SK-N-SH (cell line): Measurements from ENCODE around the gene DCTN3. TPM values are rescaled to one million over a fixed set of nuclear protein-coding genes. Genes with fewer than 3 reads are reported as not detected.

Source experiments
- CTCF ChIA-PET: fragments of 300-600, 350-600 bp; formaldehyde crosslinking; extraction: SDS; loops from one replicate; lab custom pipeline; 2021; lab: Yijun Ruan, JAX
- POLR2A ChIA-PET: fragments of 350-600 bp; sonication (Branson Sonifier 250); formaldehyde crosslinking; extraction: SDS; loops from one replicate; lab custom pipeline; 2020; ENCODE audit warnings: antibody characterized with exemption, inconsistent platforms; lab: Yijun Ruan, JAX
- DNase-seq: peaks from one replicate; pipeline ENCODE4 v3.0.0; 2012
- H2AFZ ChIP-seq: fragments of 200-600 bp; sonication (generic); 2 replicates; pipeline ENCODE4 v1.8.1; 2016; ENCODE audit warnings: antibody characterized with exemption, mild to moderate bottlenecking, low read depth
- H3F3A ChIP-seq: fragments of 200-600 bp; sonication (generic); replicated peaks from 2 replicates; pipeline ENCODE3; 2016; ENCODE audit warnings: antibody characterized with exemption, mild to moderate bottlenecking; ENCODE audit not compliant: insufficient read depth
- H3K27ac ChIP-seq, 2 experiments: fragments of 200-500 bp in 1 of 2; fragments of 200-600 bp in 1 of 2; sonication (Bioruptor generic) in 1 of 2; sonication (generic), shearing (Covaris generic) in 1 of 2; 2 replicates each; pipeline versions ENCODE4 v1.5.1 to v1.6.1; 2014 to 2016; ENCODE audit warnings: low read depth in 2 of 2, inconsistent platforms in 1 of 2, low read length in 1 of 2, mild to moderate bottlenecking in 1 of 2, mixed read lengths in 1 of 2
- H3K27me3 ChIP-seq: fragments of 200-600 bp; sonication (generic), shearing (Covaris generic); 2 replicates; pipeline ENCODE4 v1.6.1; 2016; ENCODE audit warnings: mixed run types; ENCODE audit not compliant: insufficient read depth
- H3K36me3 ChIP-seq, 2 experiments: fragments of 200-500 bp in 1 of 2; fragments of 200-600 bp in 1 of 2; sonication (Bioruptor generic) in 1 of 2; sonication (generic) in 1 of 2; replicated peaks in 1 of 2; 2 replicates each; pipeline versions ENCODE3 to v1.5.1; 2014 to 2016; ENCODE audit warnings: low read length in 1 of 2, mild to moderate bottlenecking in 1 of 2; ENCODE audit not compliant: insufficient read depth in 2 of 2, control insufficient read depth in 1 of 2
- H3K4me1 ChIP-seq, 2 experiments: fragments of 200-500 bp in 1 of 2; fragments of 200-600 bp in 1 of 2; sonication (Bioruptor generic) in 1 of 2; sonication (generic), shearing (Covaris generic) in 1 of 2; 2 replicates each; pipeline versions ENCODE4 v1.5.1 to v1.6.1; 2014 to 2016; ENCODE audit warnings: low read depth in 1 of 2, low read length in 1 of 2, mixed run types in 1 of 2; ENCODE audit not compliant: insufficient read depth in 2 of 2, control insufficient read depth in 1 of 2
- H3K4me2 ChIP-seq: fragments of 200-600 bp; sonication (generic), shearing (Covaris generic); 2 replicates; pipeline ENCODE4 v1.6.1; 2017; ENCODE audit warnings: mixed run types
- H3K4me3 ChIP-seq, 2 experiments: fragments of 200-500 bp in 1 of 2; fragments of 200-600 bp in 1 of 2; sonication (Bioruptor generic) in 1 of 2; sonication (generic), shearing (Covaris generic) in 1 of 2; 2 replicates each; pipeline versions ENCODE4 v1.5.1 to v1.8.1; 2014 to 2016; ENCODE audit warnings: low read depth in 2 of 2, inconsistent platforms in 1 of 2, low read length in 1 of 2, mild to moderate bottlenecking in 1 of 2, mixed read lengths in 1 of 2, moderate library complexity in 1 of 2
- H3K79me2 ChIP-seq: fragments of 200-600 bp; sonication (generic); 2 replicates; pipeline ENCODE4 v1.8.1; 2017; ENCODE audit warnings: mild to moderate bottlenecking; ENCODE audit not compliant: insufficient read depth
- H3K9ac ChIP-seq: fragments of 200-600 bp; sonication (generic); 2 replicates; pipeline ENCODE4 v1.6.1; 2017; ENCODE audit warnings: mixed run types
- H3K9me2 ChIP-seq: fragments of 200-600 bp; sonication (generic); 2 replicates; pipeline ENCODE4 v1.6.1; 2017; ENCODE audit warnings: mixed run types
- H3K9me3 ChIP-seq: fragments of 200-600 bp; sonication (generic); 2 replicates; pipeline ENCODE4 v1.6.1; 2017; ENCODE audit warnings: mixed run types, mild to moderate bottlenecking, moderate library complexity
- H4K20me1 ChIP-seq: fragments of 200-600 bp; sonication (generic); 2 replicates; pipeline ENCODE4 v1.6.1; 2017; ENCODE audit warnings: mild to moderate bottlenecking, mixed run types; ENCODE audit not compliant: insufficient read depth
- CHD2 ChIP-seq: fragments of 150-350 bp; IDR thresholded peaks from 2 replicates; pipeline ENCODE4 v1.6.1; 2018; ENCODE audit warnings: low read length; ENCODE audit not compliant: partially characterized antibody
- GABPA ChIP-seq: IDR thresholded peaks from 2 replicates; pipeline ENCODE4 v1.4.0; 2012; ENCODE audit warnings: low read depth, mild to moderate bottlenecking
- MEF2A ChIP-seq: IDR thresholded peaks from 2 replicates; pipeline ENCODE4 v1.4.0; 2012; ENCODE audit warnings: low read depth, borderline replicate concordance
- POLR2AphosphoS5 ChIP-seq: IDR thresholded peaks from 2 replicates; pipeline ENCODE4 v1.6.1; 2012; ENCODE audit warnings: low read depth, low read length
- RAD21 ChIP-seq: IDR thresholded peaks from 2 replicates; pipeline ENCODE4 v1.6.1; 2012; ENCODE audit warnings: mild to moderate bottlenecking, low read length
- REST ChIP-seq: IDR thresholded peaks from 2 replicates; pipeline ENCODE4 v1.6.1; 2012; ENCODE audit warnings: mild to moderate bottlenecking, low read depth, low read length, moderate library complexity
- SIN3A ChIP-seq: IDR thresholded peaks from 2 replicates; pipeline ENCODE4 v1.6.1; 2012; ENCODE audit warnings: low read depth, mild to moderate bottlenecking, low read length, moderate library complexity, borderline replicate concordance
- TAF1 ChIP-seq: IDR thresholded peaks from 2 replicates; pipeline ENCODE4 v1.6.1; 2012; ENCODE audit warnings: low read depth, mild to moderate bottlenecking, low read length, moderate library complexity, borderline replicate concordance
- TCF12 ChIP-seq: IDR thresholded peaks from 2 replicates; pipeline ENCODE4 v1.4.0; 2012
- WGBS: methylation state at CpG from one replicate; pipeline ENCODE4 v1.1.6; 2017; ENCODE audit warnings: low lambda C conversion rate; 5-methylcytosine and 5-hydroxymethylcytosine counted together
- polyA plus RNA-seq, 3 experiments: library from polyadenylated mRNA; depleted of rRNA; stranded (reverse); fragments of >200 nt; gene quantifications; 2 replicates each; pipeline ENCODE4 v1.2.3, GENCODE V29; 2012
- TF ChIP-seq, protein P1 (sequence below): IDR thresholded peaks from 2 replicates; pipeline ENCODE4 v1.4.0; 2012; ENCODE audit warnings: low read depth
- TF ChIP-seq, protein P2 (sequence below): IDR thresholded peaks from 2 replicates; pipeline ENCODE4 v1.4.0; 2012; ENCODE audit warnings: low read depth, borderline replicate concordance
- TF ChIP-seq, protein P3 (sequence below): IDR thresholded peaks from 2 replicates; pipeline ENCODE4 v1.4.0; 2012; ENCODE audit warnings: low read depth, borderline replicate concordance

The DCTN3 gene
- polyA plus RNA-seq, 1 of the 3 experiments (the other 2 are of a cell fraction) = 300 TPM

GRCh38 chr9:34576597-34577399 is 43.5 kb downstream of the DCTN3 start:
- TF ChIP-seq, protein P1, sequence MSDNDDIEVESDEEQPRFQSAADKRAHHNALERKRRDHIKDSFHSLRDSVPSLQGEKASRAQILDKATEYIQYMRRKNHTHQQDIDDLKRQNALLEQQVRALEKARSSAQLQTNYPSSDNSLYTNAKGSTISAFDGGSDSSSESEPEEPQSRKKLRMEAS = no peak
- peak; percentile 72; the same call in 1 of the 2 replicates for TF ChIP-seq REST
- no peak overlapping the region; a peak in 1 of 4 replicates for H3K4me3 ChIP-seq
- no peaks in the 10 kb centered on the region for H3K9me2 ChIP-seq
- H3K27ac ChIP-seq = peak overlapping the region in 1 of 2 experiments; percentile 75; a peak in 2 of 4 replicates
- POLR2A ChIA-PET = interaction anchor here (0.7 to 1.7 kb wide), 2 partner anchors 22 to 121 kb away, joined by 4 read pairs; no protein-coding TSS in a partner anchor
- H3K27me3 ChIP-seq = peaks cover 25% of the 10 kb centered on the region
- no peaks in the 10 kb centered on the region for H3K9me3 ChIP-seq
- peak; percentile 67 for DNase-seq
- H3K79me2 ChIP-seq = no peaks in the 10 kb centered on the region
- no peaks in the 10 kb centered on the region for H4K20me1 ChIP-seq
- CTCF ChIA-PET = interaction anchor here (0.9 to 12.0 kb wide), 8 partner anchors 12 to 244 kb away, joined by 3 to 129 read pairs (median 5); partner anchors contain the start of gene CNTFR
- H3K4me1 ChIP-seq = peaks cover 0 to 86% of the 10 kb centered on the region in 2 experiments; a peak in 1 of 4 replicates
- no peak overlapping the region for H3K9ac ChIP-seq
- 79% methylated on average over 9 of the region's 14 CpGs for WGBS
- H2AFZ ChIP-seq = no peak overlapping the region
- no peaks in the 10 kb centered on the region for H3K36me3 ChIP-seq
- no peak overlapping the region for H3K4me2 ChIP-seq
- H3F3A ChIP-seq = no peaks in the 10 kb centered on the region

- Histone ChIP-seq H3K9me2 (no peaks in the 10 kb centered on the region), H3K4me1 (peaks cover 0 to 90% of the 10 kb centered on the region in 2 experiments; a peak in 1 of 4 replicates), H3K27ac (peak overlapping the region in 1 of 2 experiments; percentile 75; a peak in 1 of 4 replicates), H3F3A (no peaks in the 10 kb centered on the region), H3K9ac (no peak overlapping the region), H3K27me3 (peaks cover 19% of the 10 kb centered on the region), H3K36me3 (no peaks in the 10 kb centered on the region), H3K4me2 (no peak overlapping the region), H3K4me3 (no peak overlapping the region), H4K20me1 (no peaks in the 10 kb centered on the region), H3K79me2 (no peaks in the 10 kb centered on the region), H3K9me3 (no peaks in the 10 kb centered on the region), H2AFZ (no peak overlapping the region)
- DNase-seq = no peak
- WGBS = 83% methylated on average over 16 of the region's 21 CpGs
- POLR2A ChIA-PET = interaction anchor here (1.7 kb wide), 1 partner anchor 22 kb away, joined by 4 read pairs; no protein-coding TSS in a partner anchor
- CTCF ChIA-PET = interaction anchor here (1.0 to 12.0 kb wide), 7 partner anchors 13 to 244 kb away, joined by 3 to 129 read pairs (median 4); no protein-coding TSS in a partner anchor
- TF ChIP-seq TCF12 (no peak), POLR2AphosphoS5 (no peak), TAF1 (no peak), CHD2 (no peak), REST (no peak), SIN3A (no peak), RAD21 (no peak), MEF2A (no peak), GABPA (no peak)
- TF ChIP-seq, protein P2, sequence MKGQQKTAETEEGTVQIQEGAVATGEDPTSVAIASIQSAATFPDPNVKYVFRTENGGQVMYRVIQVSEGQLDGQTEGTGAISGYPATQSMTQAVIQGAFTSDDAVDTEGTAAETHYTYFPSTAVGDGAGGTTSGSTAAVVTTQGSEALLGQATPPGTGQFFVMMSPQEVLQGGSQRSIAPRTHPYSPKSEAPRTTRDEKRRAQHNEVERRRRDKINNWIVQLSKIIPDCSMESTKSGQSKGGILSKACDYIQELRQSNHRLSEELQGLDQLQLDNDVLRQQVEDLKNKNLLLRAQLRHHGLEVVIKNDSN = no peak
- TF ChIP-seq, protein P3, sequence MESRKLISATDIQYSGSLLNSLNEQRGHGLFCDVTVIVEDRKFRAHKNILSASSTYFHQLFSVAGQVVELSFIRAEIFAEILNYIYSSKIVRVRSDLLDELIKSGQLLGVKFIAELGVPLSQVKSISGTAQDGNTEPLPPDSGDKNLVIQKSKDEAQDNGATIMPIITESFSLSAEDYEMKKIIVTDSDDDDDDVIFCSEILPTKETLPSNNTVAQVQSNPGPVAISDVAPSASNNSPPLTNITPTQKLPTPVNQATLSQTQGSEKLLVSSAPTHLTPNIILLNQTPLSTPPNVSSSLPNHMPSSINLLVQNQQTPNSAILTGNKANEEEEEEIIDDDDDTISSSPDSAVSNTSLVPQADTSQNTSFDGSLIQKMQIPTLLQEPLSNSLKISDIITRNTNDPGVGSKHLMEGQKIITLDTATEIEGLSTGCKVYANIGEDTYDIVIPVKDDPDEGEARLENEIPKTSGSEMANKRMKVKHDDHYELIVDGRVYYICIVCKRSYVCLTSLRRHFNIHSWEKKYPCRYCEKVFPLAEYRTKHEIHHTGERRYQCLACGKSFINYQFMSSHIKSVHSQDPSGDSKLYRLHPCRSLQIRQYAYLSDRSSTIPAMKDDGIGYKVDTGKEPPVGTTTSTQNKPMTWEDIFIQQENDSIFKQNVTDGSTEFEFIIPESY = no peak
Measured at GRCh38 chr9:34575862-34576596, 44.3 kb downstream of the DCTN3 start.
